Endothelial cell of hepatic sinusoid (primary cell): Measurements from ENCODE around the gene RPS6KL1.
"Not testable (repeated sequence)": the region's sequence is repeated elsewhere in the genome, so short reads cannot be mapped to it uniquely, and the experiment has no call there.

Experiments used
- in situ Hi-C: cut with HindIII; loops from 2 replicates; pipeline ENCODE4 v1.10.0; 2017; ENCODE audit warnings: low sequenced_read_pairs

RPS6KL1 gene

DNA sequence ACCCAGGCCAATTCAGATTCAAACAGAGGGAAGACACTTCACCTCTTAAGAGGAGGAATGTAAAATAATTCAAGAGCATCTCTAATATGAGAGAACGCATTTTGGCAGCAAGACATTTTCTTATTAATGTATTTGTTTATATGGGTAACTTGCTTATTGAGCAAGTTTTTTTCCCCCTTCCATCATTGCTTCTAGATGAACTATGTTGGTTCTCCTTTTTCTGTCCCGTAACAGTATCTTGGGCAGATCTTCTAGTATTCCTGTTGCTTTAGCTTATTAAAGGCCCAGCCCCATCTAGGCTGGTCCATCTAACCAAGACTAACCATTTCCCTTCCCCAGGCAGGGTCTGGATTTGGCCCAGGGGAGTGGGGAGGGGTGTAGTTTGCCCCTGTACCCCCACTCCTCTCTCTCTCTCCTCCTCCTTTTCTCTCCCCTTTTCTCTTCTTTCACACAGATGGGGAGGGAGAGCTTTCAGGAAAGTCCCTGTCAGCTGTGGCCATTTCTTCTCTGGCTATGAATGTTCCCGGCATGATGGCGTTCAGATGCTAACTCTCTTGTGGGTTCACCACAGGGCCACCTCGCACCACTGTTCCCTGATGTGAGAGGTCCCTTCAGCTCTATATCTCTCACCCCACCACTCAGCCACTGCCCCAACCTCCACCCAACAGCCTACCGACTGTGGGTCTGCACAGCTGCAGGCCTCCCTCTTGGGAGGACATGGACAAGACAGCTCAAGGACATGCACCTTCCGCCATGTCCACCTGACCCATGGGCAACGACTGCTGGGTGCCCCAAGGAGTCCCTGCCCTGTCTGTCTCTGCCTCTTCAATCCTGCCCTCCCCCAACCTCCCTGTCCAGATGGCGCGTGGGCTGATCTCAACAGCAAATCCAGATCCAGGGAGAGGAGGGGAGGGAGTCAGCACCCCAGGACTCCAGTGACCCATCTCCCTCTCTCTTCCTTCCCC, 15.8 kb upstream of the RPS6KL1 start:
- in situ Hi-C loops, result no loop called here

- in situ Hi-C loops, result no loop called here
These were observed 14.1 kb upstream of the RPS6KL1 start for GRCh38 chr14:74937171-74937570.

GRCh38 chr14:74936731-74937130, 13.7 kb upstream of the RPS6KL1 start:
- in situ Hi-C loops, result no loop called here

DNA sequence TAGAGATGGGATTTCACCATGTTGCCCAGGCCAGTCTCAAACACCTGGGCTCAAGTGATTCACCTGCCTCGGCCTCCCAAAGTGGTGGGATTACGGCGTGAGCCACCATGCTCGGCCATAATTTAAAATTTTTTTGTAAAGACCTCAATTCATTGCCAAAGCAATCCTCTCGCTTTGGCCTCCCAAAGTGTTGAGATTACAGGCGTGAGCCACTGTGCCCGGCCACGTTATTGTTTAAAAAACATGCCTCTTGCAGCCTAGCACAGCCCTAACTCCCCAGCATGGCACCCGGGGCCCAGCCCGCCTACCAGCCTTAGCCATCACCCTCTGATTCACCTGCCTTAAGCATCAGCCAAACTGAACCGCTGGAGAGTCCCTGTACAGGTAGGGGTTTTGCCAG, 13.1 kb upstream of the RPS6KL1 start:
- in situ Hi-C loops, result no loop called here

- in situ Hi-C loops, result no loop called here
These were observed 12.3 kb upstream of the RPS6KL1 start for GRCh38 chr14:74935360-74935680.

DNA sequence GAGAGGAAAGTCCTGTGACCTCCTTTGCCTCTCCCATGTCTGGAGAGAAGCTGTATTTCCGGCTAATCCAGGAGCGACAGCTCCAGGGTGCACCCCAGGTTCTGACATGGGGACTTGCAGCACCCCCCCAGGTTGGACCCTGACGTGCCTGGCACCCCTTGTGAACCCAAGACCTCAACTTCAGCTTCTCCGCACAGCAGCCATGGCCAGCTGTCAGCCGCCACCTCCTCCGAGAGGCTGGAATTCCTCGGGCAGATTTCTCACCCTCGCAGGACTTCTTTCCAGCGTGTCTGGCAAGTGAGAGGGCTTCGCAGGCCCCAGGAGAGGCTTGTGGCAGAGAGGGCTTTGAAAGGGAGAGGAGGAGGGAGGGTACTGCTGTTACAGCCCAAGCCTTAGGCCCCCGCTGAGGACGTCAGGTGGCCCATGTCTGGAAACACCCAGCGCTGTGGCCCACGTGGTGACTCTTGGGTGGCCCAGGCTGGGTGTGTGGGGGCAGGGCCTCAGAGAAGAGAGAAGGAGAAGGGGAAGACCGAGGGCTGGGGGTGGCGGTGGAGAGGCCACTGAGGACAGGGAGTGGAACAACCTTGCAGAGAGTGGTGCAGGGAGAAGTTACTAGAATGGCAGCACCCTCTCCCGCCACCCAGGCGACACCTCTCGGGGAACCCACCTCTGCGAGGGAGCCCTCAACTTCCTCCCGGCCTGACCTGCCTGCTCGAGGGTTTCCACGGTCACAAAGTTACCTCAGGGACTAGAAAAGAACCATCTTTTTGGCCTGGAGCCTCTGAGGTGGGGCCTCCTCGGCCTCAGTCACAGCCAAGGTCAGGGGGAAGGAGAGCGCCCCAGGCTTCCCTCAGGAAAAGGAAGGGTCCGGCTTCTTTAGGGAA, 11.7 kb upstream of the RPS6KL1 start:
- in situ Hi-C loops, result no loop called here

- in situ Hi-C loops, result no loop called here
These were observed 11.0 kb upstream of the RPS6KL1 start for GRCh38 chr14:74934041-74934440.

- in situ Hi-C loops, result not testable (repeated sequence)
These were observed 9.9 kb upstream of the RPS6KL1 start for GRCh38 chr14:74932936-74933335.

DNA sequence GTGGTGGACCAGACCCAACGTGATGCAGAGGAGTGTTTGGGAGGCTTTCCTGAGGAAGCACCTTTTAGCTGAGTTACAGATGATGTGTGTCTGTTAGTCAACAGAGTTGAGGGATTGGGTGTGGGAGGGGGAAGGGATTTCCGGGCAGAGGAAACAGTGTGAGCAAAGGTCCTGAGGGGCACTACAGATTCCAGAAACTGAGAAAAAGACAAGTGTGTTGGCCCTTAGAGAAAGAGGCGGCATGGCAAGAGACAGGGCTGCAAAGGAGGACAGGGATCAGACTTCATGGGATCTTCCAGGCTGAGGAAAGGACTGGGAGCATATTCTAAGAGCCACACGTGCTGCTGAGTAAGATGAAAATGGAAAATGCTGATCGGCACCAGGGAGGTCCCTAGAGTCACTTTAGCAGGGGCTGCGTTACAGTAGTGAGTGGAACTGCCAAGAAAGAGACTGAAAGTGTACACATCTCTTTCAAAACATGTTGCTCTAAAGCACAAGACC, 9.4 kb upstream of the RPS6KL1 start:
- in situ Hi-C loops, result no loop called here

DNA sequence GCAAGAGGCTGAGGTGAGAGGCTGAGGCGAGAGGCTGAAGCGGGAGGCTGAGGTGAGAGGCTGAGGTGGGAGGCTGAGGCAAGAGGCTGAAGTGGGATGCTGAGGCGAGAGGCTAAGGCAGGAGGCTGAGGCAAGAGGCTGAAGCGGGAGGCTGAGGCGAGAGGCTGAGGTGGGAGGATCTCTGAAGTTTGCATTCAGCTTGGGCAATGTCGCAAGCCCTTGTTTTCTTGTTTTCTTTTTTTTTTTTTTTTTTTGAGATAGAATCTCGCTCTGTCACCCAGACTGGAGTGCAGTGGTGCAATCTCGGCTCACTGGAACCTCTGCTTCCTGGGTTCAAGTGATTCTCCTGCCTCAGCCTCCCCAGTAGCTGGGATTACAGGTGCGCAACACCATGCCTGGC, 8.7 kb upstream of the RPS6KL1 start:
- in situ Hi-C loops, result not testable (repeated sequence)

DNA sequence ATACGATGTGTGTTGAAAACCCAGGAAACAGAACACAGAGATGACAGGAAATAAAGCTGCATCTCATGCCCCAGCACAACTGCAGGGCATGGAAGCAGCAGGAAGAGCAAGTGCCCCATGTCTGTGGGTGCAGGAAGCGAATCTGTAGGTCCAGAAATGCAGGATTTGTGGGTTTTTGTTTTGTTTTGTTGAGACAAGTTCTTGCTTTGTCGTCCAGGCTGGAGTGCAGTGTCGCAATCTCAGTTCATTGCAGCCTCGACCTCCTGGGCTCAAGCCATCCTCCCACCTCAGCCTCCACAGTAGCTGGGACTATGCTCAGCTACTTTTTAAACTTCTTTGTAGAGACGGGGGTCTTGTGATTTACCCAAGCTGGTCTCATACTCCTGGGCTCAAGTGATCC, 6.2 kb upstream of the RPS6KL1 start:
- in situ Hi-C loops, result no loop called here

- in situ Hi-C loops, result no loop called here
These were observed 4.2 kb upstream of the RPS6KL1 start for GRCh38 chr14:74927225-74927624.

- in situ Hi-C loops, result no loop called here
These were observed 1.0 kb upstream of the RPS6KL1 start for GRCh38 chr14:74924061-74924460.

DNA sequence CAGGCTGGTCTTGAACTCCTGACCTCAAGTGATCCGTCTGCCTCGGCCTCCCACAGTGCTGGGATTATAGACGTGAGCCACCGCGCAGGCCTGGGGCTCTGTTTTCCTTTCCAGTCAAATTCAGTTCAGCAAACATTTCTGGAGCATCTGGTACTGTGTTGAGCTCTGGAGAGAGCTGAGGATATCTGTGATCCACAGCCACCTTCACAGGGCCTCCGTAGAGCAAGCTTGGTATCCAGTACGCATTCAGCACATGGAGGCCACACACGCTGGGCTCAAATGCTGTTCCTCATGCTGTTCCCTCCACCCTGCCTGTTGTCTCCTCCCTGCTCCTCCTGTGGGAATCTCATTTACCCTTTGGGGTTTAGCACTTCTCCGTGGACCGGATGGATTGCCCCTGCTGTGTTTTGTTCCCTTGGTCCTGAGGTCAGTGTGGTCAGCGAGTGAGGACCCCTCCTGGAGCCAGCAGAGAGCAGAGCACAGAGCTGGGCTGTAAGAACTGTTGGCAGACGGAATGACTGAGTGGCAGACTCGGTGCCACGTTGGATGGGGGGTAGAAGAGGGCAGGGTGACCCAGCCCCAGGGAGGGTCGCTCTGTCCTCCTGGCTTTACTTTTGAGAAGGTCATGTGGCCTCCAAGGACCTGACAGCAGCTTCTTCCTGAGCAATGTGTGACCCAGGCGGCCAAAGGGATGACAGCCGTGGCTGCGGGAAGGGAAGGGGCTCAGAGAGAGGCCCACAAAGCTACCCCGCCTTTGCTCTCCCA, 891 bp downstream of the RPS6KL1 start:
- in situ Hi-C loops, result no loop called here

- in situ Hi-C loops, result no loop called here
These were observed 1.9 kb downstream of the RPS6KL1 start for GRCh38 chr14:74921053-74921620.

GRCh38 chr14:74920281-74920680, 2.8 kb downstream of the RPS6KL1 start:
- in situ Hi-C loops, result no loop called here

DNA sequence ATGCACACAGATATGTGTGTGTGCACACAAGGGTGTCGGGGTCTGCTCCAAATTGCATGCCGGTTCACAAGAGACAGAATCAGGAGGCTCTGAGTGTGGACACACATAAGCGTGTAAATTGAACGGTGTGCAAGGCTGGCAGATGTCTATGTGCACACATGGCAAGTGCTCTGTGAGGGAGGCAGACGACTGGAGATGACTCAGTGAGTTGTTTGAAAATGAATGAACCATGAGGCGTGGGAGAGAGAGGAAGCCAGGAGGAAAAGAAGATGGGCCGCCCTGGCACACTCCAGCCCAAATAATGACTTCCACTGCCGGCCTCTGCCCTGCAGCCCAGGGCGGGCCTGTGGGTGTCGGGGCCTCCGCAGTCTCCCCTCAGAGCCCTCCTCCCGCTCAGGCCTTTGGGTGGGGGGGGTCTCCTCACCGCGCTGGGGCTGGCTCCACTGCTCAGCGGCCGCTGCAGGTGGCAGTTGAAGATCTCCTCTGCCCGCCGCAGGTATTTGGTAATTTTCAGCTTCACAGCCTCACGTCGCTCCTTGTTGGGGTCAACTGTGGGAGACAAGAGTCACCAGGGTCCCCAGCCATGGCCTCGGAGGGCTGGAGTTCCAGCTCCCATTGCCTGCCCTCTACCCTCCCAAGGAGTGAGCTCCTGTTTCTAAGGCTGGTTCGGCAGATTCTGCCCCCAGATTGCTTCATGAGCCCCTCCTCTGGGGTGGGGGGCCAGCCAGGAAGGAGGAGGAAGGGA, 3.5 kb downstream of the RPS6KL1 start:
- in situ Hi-C loops, result loop anchor here (5.0 kb wide), 1 partner anchor 93 kb away; no protein-coding TSS in a partner anchor

GRCh38 chr14:74918380-74918779, 4.7 kb downstream of the RPS6KL1 start:
- in situ Hi-C loops, result loop anchor here (5.0 kb wide), 1 partner anchor 94 kb away; no protein-coding TSS in a partner anchor

DNA sequence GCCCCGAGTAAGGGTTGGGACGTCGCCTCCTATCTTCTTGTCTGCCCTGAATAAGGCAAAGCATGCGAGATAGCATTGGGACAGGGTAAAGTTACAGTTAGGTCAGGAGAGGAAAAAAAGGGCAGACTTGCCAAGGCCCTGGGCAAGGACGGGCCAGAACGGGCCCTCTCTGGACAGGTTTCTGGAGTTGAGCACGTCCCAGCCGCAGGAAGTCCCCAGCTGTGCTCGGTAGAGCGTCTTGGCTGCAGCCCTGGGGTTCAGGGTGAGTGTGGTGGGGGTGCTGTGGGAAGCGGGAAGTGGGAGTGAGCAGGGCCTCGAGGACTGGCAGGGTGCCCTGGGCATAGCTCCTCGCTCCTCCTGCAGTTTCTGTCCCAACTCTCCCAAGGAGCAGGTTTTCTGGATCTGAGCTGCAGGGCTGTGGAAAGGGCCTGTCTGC, 5.4 kb downstream of the RPS6KL1 start:
- in situ Hi-C loops, result loop anchor here (5.0 kb wide), 1 partner anchor 95 kb away; no protein-coding TSS in a partner anchor

GRCh38 chr14:74917178-74917543, 5.9 kb downstream of the RPS6KL1 start:
- in situ Hi-C loops, result loop anchor here (5.0 kb wide), 1 partner anchor 95 kb away; no protein-coding TSS in a partner anchor
